Breast epithelium (tissue), 3 donors: ENCODE results near the gene DHRS3.

ENCODE experiments used
- CTCF ChIP-seq, 3 donors: fragments of 450-650 bp; IDR thresholded peaks; one replicate each; pipeline ENCODE4 v1.5.1; 2016 to 2017; ENCODE audit warnings: antibody characterized with exemption in 3 of 3, mild to moderate bottlenecking in 3 of 3, moderate library complexity in 3 of 3
- POLR2A ChIP-seq: fragments of 450-650 bp; IDR thresholded peaks from one replicate; pipeline ENCODE4 v1.6.1; 2016; ENCODE audit warnings: antibody characterized with exemption, mild to moderate bottlenecking, moderate library complexity
- POLR2AphosphoS5 ChIP-seq, 3 donors: sonication (generic); formaldehyde crosslinking; IDR thresholded peaks; one replicate each; pipeline ENCODE4 v1.6.1; 2017; ENCODE audit warnings: antibody characterized with exemption in 3 of 3

DNA sequence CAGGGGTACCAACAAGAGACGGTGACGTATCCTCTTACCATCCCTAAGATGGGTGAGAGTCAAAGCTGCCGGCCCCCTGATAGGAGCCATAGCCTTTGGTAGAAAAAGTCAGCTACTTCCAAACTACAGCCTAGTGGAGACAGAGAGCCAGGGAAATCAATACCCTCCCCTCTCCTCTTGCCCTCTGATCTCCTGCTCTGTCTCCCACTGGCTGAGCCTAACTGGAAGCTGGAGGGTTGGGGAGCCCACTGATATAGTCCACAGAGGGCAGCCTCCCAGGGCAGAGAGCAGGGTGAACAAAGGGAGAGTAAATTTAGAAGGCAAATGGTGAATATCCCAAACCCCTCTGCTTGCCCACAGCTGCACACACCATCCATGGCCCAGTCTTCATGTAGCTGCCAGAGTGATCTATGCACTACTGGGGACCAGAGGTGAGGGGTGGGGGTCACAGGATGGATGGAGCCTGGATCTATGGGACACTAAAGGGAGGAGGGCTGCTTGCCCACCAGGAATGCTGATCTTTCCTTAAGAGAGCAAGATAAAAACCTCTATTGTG lies 80.0 kb downstream of the DHRS3 start:
- no peak for TF ChIP-seq CTCF (IDR thresholded peaks at IDR 0.05)
- no peak for TF ChIP-seq POLR2A
- TF ChIP-seq POLR2AphosphoS5 (IDR thresholded peaks at IDR 0.05): no peak
